Glutamatergic neuron (in vitro differentiated cells): ENCODE measurements around the gene OR1F1. TPM values are rescaled to one million over a fixed set of nuclear protein-coding genes. Genes with fewer than 3 reads are reported as not detected.
A peak's percentile ranks its signal among the peaks of the same experiment; 100 is the strongest.

Source experiments
- DNase-seq: peaks from one replicate; pipeline ENCODE4 v3.0.0; 2022
- H3K27ac Mint-ChIP-seq: one replicate; pipeline ENCODE4 v1.8.0; 2020; ENCODE audit warnings: mild to moderate bottlenecking, mixed read lengths, inconsistent platforms; ENCODE audit not compliant: unreplicated experiment
- H3K27me3 Mint-ChIP-seq: one replicate; pipeline ENCODE4 v1.8.0; 2020; ENCODE audit warnings: mild to moderate bottlenecking, moderate library complexity, mixed read lengths, inconsistent platforms; ENCODE audit not compliant: unreplicated experiment
- H3K36me3 Mint-ChIP-seq: one replicate; pipeline ENCODE4 v1.8.0; 2020; ENCODE audit warnings: mild to moderate bottlenecking, mixed read lengths, inconsistent platforms; ENCODE audit not compliant: unreplicated experiment
- H3K4me1 Mint-ChIP-seq: one replicate; pipeline ENCODE4 v1.8.0; 2020; ENCODE audit warnings: mild to moderate bottlenecking, low read depth, mixed read lengths, inconsistent platforms; ENCODE audit not compliant: unreplicated experiment
- H3K4me3 Mint-ChIP-seq: one replicate; pipeline ENCODE4 v1.8.0; 2020; ENCODE audit warnings: mild to moderate bottlenecking, mixed read lengths, inconsistent platforms; ENCODE audit not compliant: unreplicated experiment
- H3K9me3 Mint-ChIP-seq: one replicate; pipeline ENCODE4 v1.8.0; 2020; ENCODE audit warnings: mild to moderate bottlenecking, moderate library complexity, mixed read lengths, inconsistent platforms; ENCODE audit not compliant: unreplicated experiment
- total RNA-seq: library from RNA; stranded (reverse); fragmentation: NEBNext Ultra II Directional; extraction: Animal tissue kit (Norgen Biotek cat#: 25700); gene quantifications from one replicate; pipeline ENCODE4 v1.2.1, GENCODE V29; 2021; ENCODE audit not compliant: unreplicated experiment
- TF ChIP-seq, protein P1 (sequence below): fragments of 200-600 bp; sonication (generic); IDR thresholded peaks from one replicate; pipeline ENCODE4 v1.5.0; 2021; ENCODE audit not compliant: partially characterized antibody, unreplicated experiment

The OR1F1 gene
- total RNA-seq, 1 donor from 2014 or later = not detected

DNA sequence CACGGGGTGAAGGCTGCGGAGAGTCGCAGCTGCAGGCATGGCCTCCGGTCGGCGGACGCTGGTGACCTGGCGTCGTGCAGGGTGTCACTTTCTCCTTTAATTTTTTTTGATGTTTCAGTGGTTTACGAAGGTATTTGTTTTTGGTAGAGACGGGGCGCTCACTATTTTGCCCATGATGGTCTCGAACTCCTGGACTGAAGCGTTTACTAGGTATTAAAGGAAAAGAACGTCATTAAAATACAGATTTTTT lies 36.1 kb upstream of the OR1F1 start:
- Mint-ChIP-seq H3K9me3 (peaks cover 25% of the 10 kb centered on the region), H3K36me3 (no peaks in the 10 kb centered on the region), H3K27me3 (peaks cover 33% of the 10 kb centered on the region), H3K4me3 (peak overlapping the region; percentile 90), H3K27ac (peak overlapping the region; percentile 90), H3K4me1 (peaks cover 5% of the 10 kb centered on the region)
- no peak for DNase-seq
- TF ChIP-seq, protein P1, sequence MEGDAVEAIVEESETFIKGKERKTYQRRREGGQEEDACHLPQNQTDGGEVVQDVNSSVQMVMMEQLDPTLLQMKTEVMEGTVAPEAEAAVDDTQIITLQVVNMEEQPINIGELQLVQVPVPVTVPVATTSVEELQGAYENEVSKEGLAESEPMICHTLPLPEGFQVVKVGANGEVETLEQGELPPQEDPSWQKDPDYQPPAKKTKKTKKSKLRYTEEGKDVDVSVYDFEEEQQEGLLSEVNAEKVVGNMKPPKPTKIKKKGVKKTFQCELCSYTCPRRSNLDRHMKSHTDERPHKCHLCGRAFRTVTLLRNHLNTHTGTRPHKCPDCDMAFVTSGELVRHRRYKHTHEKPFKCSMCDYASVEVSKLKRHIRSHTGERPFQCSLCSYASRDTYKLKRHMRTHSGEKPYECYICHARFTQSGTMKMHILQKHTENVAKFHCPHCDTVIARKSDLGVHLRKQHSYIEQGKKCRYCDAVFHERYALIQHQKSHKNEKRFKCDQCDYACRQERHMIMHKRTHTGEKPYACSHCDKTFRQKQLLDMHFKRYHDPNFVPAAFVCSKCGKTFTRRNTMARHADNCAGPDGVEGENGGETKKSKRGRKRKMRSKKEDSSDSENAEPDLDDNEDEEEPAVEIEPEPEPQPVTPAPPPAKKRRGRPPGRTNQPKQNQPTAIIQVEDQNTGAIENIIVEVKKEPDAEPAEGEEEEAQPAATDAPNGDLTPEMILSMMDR = no peak

DNA sequence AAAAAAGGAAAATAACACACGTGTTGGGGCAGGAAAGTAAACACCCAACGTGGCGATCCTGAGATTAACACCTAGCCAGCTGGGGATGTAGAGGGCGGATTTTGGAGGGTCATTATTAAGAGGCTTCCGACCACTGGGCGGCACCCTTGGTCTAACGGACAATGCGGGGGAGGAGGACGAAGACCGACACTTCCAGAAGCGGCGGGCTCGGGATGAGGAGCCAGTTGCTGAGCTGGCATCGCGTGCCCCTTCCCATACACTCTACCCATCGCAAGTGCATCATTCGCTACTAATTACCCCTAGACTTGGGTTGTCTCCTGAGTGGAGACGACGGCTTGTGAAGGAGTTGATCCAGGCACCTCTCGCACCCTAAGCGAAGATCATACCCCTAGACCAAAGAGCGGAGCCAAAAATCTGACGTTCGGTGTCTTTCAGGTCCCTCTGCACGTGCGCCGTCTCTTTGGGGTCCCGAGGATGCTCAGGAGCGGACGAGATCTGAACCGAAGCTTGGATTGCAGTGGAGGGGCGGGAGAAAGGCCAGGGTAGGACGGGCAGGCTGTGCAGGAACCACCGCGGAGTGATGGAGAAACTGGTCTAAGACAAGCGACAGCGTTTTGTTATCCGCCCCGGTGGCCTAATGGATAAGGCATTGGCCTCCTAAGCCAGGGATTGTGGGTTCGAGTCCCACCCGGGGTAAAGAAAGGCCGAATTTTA lies 35.6 kb upstream of the OR1F1 start:
- peak overlapping the region; percentile 90 for H3K27ac Mint-ChIP-seq
- H3K9me3 Mint-ChIP-seq = peaks cover 29% of the 10 kb centered on the region
- peaks cover 5% of the 10 kb centered on the region for H3K4me1 Mint-ChIP-seq
- H3K27me3 Mint-ChIP-seq = peaks cover 38% of the 10 kb centered on the region
- no peaks in the 10 kb centered on the region for H3K36me3 Mint-ChIP-seq
- peak overlapping the region; percentile 90 for H3K4me3 Mint-ChIP-seq
- TF ChIP-seq, protein P1 = no peak
- peak; percentile 93 for DNase-seq

GRCh38 chr16:3152991-3153368 lies 35.0 kb upstream of the OR1F1 start:
- DNase-seq = no peak
- Mint-ChIP-seq H3K27ac (peak overlapping the region; percentile 90), H3K4me3 (peak overlapping the region; percentile 90), H3K4me1 (peaks cover 7% of the 10 kb centered on the region), H3K9me3 (peaks cover 34% of the 10 kb centered on the region), H3K36me3 (no peaks in the 10 kb centered on the region), H3K27me3 (peaks cover 44% of the 10 kb centered on the region)
- TF ChIP-seq, protein P1 = no peak

DNA sequence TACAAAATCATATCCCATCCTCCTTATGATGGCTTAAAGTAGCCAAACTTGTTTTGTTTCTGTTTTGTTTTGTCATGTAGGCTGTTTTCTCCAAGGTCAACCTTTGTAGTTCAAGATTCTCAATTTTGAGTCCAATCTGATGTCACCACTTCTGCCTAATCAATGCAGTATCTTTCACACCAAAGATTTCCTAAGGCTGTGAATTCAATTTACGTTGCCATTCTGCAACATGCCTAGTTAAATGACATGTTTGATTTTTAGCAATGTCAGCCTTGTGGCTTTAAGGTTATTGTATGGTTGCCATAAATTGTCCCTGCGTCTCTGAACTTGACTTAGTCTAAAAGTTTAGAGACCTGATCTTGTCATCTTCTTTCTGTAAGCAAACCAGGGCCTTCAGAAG lies 32.8 kb upstream of the OR1F1 start:
- H3K27me3 Mint-ChIP-seq = peaks cover 50% of the 10 kb centered on the region
- no peaks in the 10 kb centered on the region for H3K36me3 Mint-ChIP-seq
- H3K9me3 Mint-ChIP-seq = peaks cover 42% of the 10 kb centered on the region
- no peak for DNase-seq
- no peak overlapping the region for H3K27ac Mint-ChIP-seq
- peaks cover 5% of the 10 kb centered on the region for H3K4me1 Mint-ChIP-seq
- H3K4me3 Mint-ChIP-seq = no peak overlapping the region
- TF ChIP-seq, protein P1 = no peak

- Mint-ChIP-seq H3K27ac (no peak overlapping the region), H3K36me3 (no peaks in the 10 kb centered on the region), H3K27me3 (peaks cover 43% of the 10 kb centered on the region), H3K4me3 (no peak overlapping the region), H3K4me1 (peaks cover 5% of the 10 kb centered on the region), H3K9me3 (peaks cover 36% of the 10 kb centered on the region)
- TF ChIP-seq, protein P1 = no peak
- DNase-seq = no peak
Measured at GRCh38 chr16:3155972-3156371, 32.0 kb upstream of the OR1F1 start.
